Activated naive CD4-positive, alpha-beta T cell treated with anti-CD3 and anti-CD28 coated beads, Interleukin-2, amount 50 U/mL, for 24 hours (primary cell): Measurements from ENCODE around the gene SRA1.
A peak's percentile ranks its signal among the peaks of the same experiment; 100 is the strongest.

Source experiments
- H3K27ac Mint-ChIP-seq: one replicate; pipeline ENCODE4 v1.8.0; 2021; ENCODE audit warnings: mild to moderate bottlenecking, mixed read lengths
- H3K27me3 Mint-ChIP-seq: one replicate; pipeline ENCODE4 v1.8.0; 2021; ENCODE audit warnings: mixed read lengths
- H3K36me3 Mint-ChIP-seq: one replicate; pipeline ENCODE4 v1.8.0; 2021; ENCODE audit warnings: mixed read lengths
- H3K4me1 Mint-ChIP-seq: one replicate; pipeline ENCODE4 v1.8.0; 2021; ENCODE audit warnings: mixed read lengths
- H3K4me3 Mint-ChIP-seq: one replicate; pipeline ENCODE4 v1.8.0; 2021; ENCODE audit warnings: mild to moderate bottlenecking, mixed read lengths
- H3K9me3 Mint-ChIP-seq: one replicate; pipeline ENCODE4 v1.8.0; 2021; ENCODE audit warnings: mixed read lengths

SRA1 gene

GRCh38 chr5:140564196-140565023 lies 7.1 kb upstream of the SRA1 start, which contains the start of the genes APBB3 and SLC35A4:
APBB3 (minus strand) TSS chr5:140564598; CDS start chr5:140564245, 353 bp downstream.
SLC35A4 (plus strand) TSS chr5:140564828; CDS start chr5:140567170, 2,342 bp downstream.
- Mint-ChIP-seq H3K9me3 (no peaks in the 10 kb centered on the region), H3K36me3 (peaks cover 18% of the 10 kb centered on the region), H3K4me1 (peaks cover 60% of the 10 kb centered on the region), H3K27ac (peak within 1 kb of the TSS; percentile 98), H3K4me3 (peak within 1 kb of the TSS; percentile 92), H3K27me3 (no peaks in the 10 kb centered on the region)

DNA sequence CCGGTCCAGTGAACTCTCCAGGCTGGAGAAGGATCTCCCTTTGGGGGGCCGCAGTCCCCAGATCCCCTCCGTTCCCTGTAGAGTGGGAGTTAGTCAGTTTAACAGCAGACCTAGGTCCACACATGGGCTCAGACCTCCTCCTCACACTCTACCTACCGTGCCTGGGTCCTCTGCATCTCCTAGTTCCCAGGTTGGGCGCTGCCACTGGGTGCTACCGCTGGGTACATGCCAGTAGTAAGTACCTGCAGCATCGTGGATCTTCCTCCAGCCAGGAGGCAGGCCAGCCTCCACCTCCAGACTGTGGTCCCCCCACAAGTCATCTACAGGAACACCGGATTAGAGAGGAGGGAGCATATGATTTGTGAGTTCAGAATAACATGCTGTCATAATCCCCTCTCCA lies 6.3 kb upstream of the SRA1 start:
- Mint-ChIP-seq H3K4me3 (peak overlapping the region; percentile 92), H3K36me3 (peaks cover 16% of the 10 kb centered on the region)

DNA sequence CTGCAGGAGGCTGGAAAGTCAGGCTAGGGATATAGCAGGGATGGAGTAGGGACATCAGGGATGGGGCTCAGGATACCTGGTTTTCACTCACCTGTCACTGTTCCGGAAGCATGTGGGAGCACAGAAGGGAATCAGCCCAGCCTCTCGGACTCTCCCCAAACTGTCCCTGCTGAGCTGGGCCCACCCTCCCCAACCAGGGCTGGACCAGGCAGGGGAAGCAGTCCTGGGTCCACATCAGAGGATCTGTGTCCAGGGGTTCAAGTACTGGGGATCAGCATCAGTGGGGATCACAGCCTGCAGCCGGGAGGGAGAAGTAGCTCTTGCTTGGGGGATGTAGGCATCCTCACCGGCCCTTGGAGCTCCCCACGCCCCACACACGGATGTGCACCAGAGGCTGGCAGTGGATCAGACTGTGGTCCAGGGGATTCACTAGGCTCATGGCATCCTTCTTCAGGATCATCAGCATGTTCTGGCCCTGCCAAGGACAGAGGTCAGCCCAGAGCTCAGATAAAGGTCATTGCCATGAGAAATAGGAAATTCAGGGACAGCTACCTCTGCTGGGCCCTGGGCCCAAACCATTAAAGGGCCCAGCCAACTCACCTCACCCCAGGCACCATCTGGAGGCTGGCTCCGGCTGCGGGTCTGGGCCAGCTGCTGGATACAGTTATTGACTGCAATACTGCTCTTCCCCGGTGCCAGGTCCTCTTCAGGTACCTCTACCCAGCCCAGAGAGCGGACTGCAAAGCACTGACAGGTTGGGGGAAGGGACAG lies 4.7 kb upstream of the SRA1 start:
- H3K27me3 Mint-ChIP-seq: no peaks in the 10 kb centered on the region
- H3K4me3 Mint-ChIP-seq: no peak overlapping the region
- H3K27ac Mint-ChIP-seq: no peak overlapping the region

More for the DNA sequence above, 6.3 kb upstream of the SRA1 start:
- peaks cover 54% of the 10 kb centered on the region for H3K4me1 Mint-ChIP-seq
- H3K27me3 Mint-ChIP-seq: no peaks in the 10 kb centered on the region
- no peaks in the 10 kb centered on the region for H3K9me3 Mint-ChIP-seq
- peak overlapping the region; percentile 80 for H3K27ac Mint-ChIP-seq

DNA sequence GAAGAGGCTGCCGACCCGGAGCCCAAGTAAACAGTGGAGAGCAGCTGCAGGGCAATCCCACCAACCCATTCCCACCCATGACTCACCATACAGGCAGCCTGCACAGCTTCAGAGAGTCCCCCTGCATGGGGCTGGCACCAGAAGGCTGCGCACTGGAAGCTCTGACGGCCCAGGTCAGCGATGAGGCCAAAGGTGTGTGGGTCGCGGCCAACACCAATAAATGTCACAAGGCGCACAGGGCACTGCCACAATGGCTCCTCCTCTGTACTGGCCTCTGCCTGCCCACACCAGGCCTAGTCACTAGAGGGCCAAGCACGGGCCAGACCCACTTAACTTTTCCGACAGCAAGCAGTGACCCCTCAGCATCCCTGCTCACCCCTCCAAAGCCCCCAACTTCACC lies 3.0 kb upstream of the SRA1 start:
- H3K36me3 Mint-ChIP-seq: peaks cover 7% of the 10 kb centered on the region
- no peaks in the 10 kb centered on the region for H3K9me3 Mint-ChIP-seq
- no peaks in the 10 kb centered on the region for H3K27me3 Mint-ChIP-seq
- H3K4me1 Mint-ChIP-seq: peaks cover 44% of the 10 kb centered on the region
- no peak overlapping the region for H3K27ac Mint-ChIP-seq
- no peak overlapping the region for H3K4me3 Mint-ChIP-seq

More for the DNA sequence above, 4.7 kb upstream of the SRA1 start:
- Mint-ChIP-seq H3K9me3 (no peaks in the 10 kb centered on the region), H3K36me3 (peaks cover 4% of the 10 kb centered on the region), H3K4me1 (peaks cover 43% of the 10 kb centered on the region)

- H3K27ac Mint-ChIP-seq: peak overlapping the region; percentile 94
- H3K36me3 Mint-ChIP-seq: peaks cover 7% of the 10 kb centered on the region
- peaks cover 57% of the 10 kb centered on the region for H3K4me1 Mint-ChIP-seq
- H3K4me3 Mint-ChIP-seq: no peak overlapping the region
- no peaks in the 10 kb centered on the region for H3K9me3 Mint-ChIP-seq
- H3K27me3 Mint-ChIP-seq: no peaks in the 10 kb centered on the region
Measured at GRCh38 chr5:140558542-140558941, 1.3 kb upstream of the SRA1 start.

DNA sequence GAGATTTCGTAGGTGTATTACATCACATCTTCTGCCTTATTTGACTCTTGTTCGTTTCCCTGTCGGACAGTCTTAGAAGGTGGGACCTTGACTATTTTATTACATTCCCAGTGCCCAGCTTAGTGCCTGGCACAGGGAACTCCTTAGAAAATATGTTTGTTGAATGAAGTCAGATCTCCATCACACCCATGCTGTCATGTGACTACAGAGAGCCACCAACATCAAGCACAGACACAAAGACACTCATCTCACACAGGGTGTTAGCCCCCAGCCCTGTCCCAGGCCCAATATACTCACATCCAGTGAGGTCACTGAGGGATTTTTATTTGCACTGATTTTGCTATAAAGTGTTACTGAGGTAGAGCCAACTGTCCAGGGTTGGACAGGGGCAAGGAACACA lies 692 bp upstream of the SRA1 start:
- Mint-ChIP-seq H3K4me1 (peaks cover 59% of the 10 kb centered on the region), H3K36me3 (peaks cover 9% of the 10 kb centered on the region)

DNA sequence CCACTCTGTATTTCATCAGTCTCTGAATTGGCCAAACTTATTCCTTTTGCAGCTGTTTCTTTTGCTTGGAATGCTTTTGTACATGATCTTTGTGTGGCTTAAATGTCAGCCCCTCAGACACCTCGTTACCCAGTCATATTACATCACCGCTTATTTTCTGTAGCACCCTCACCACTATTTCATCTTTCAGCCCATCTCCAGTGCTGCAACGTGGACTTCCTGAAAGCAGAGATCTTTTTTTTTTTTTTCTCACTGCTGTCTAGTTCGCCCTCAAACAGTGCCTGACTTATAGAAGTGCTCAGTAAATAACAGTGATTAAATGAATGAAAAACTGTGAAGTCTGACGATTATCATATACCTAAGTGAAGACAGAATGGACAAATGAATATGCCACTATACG lies 835 bp downstream of the SRA1 start:
- Mint-ChIP-seq H3K4me1 (peaks cover 57% of the 10 kb centered on the region), H3K36me3 (peaks cover 11% of the 10 kb centered on the region), H3K27ac (peak overlapping the region; percentile 93), H3K27me3 (no peaks in the 10 kb centered on the region), H3K9me3 (no peaks in the 10 kb centered on the region), H3K4me3 (peak overlapping the region; percentile 94)

More for the DNA sequence above, 692 bp upstream of the SRA1 start:
- peak overlapping the region; percentile 94 for H3K27ac Mint-ChIP-seq
- H3K27me3 Mint-ChIP-seq: no peaks in the 10 kb centered on the region
- peak overlapping the region; percentile 94 for H3K4me3 Mint-ChIP-seq
- H3K9me3 Mint-ChIP-seq: no peaks in the 10 kb centered on the region

DNA sequence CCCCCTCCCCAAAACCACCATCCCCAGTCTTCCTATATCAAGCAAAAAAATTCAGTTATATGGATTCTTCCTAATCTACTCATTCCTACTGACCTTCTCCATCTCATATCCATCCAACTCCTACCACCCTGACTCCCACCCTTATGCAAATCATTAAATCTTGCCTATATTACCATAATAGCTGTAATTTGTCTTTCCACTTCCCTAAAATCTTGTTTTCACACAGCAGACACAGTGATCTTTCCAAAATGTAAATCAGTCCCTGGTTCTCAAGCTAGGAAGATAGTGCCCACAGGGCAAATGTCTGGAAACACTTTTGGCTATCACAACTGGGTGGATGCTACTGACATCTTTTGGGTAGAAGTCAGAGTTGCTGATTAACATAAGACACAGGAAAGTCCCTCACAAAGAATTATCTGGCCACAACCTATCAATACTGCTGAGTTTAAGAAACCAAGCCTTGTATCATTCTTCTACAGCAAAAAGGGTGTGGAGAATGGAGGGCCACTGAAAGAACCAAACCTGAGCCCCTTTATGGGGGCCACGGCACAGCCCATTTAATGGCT lies 1.4 kb downstream of the SRA1 start:
- Mint-ChIP-seq H3K27ac (peak overlapping the region; percentile 93), H3K36me3 (peaks cover 14% of the 10 kb centered on the region), H3K4me3 (peak overlapping the region; percentile 94), H3K27me3 (no peaks in the 10 kb centered on the region), H3K9me3 (no peaks in the 10 kb centered on the region), H3K4me1 (peaks cover 55% of the 10 kb centered on the region)

- no peaks in the 10 kb centered on the region for H3K27me3 Mint-ChIP-seq
Measured at GRCh38 chr5:140554454-140554853, 2.8 kb downstream of the SRA1 start.

GRCh38 chr5:140553657-140554056 lies 3.6 kb downstream of the SRA1 start:
- H3K4me1 Mint-ChIP-seq: peaks cover 66% of the 10 kb centered on the region
- peak overlapping the region; percentile 94 for H3K4me3 Mint-ChIP-seq
- peaks cover 17% of the 10 kb centered on the region for H3K36me3 Mint-ChIP-seq
- H3K27ac Mint-ChIP-seq: peak overlapping the region; percentile 59
- no peaks in the 10 kb centered on the region for H3K9me3 Mint-ChIP-seq
- H3K27me3 Mint-ChIP-seq: no peaks in the 10 kb centered on the region

More at GRCh38 chr5:140554454-140554853, 2.8 kb downstream of the SRA1 start:
- peak overlapping the region; percentile 88 for H3K27ac Mint-ChIP-seq
- peaks cover 17% of the 10 kb centered on the region for H3K36me3 Mint-ChIP-seq
- peak overlapping the region; percentile 94 for H3K4me3 Mint-ChIP-seq
- H3K4me1 Mint-ChIP-seq: peaks cover 60% of the 10 kb centered on the region
- no peaks in the 10 kb centered on the region for H3K9me3 Mint-ChIP-seq

DNA sequence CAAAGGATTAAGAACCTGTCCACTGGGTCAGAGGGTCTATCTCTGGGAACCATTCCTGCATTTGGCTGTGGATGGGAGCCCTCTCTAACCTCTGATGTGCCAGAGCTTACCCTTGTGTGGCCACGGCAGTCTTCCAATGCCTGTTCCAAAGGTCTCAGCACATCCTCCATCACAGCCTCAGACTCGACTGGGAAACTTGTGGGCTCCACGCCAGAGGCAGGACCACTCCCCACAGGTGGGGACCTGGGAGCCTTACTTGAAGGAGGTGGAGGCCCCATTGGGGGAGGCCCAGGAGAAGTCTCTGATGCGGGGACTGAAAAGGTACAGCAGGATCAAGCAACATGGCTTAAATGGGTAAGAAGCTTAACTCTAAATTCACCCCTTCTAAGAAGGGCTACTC lies 5.4 kb downstream of the SRA1 start:
- peaks cover 70% of the 10 kb centered on the region for H3K4me1 Mint-ChIP-seq
- H3K36me3 Mint-ChIP-seq: peaks cover 17% of the 10 kb centered on the region
- H3K27ac Mint-ChIP-seq: no peak overlapping the region
- no peaks in the 10 kb centered on the region for H3K9me3 Mint-ChIP-seq
- H3K4me3 Mint-ChIP-seq: no peak overlapping the region
- no peaks in the 10 kb centered on the region for H3K27me3 Mint-ChIP-seq

- peaks cover 61% of the 10 kb centered on the region for H3K4me1 Mint-ChIP-seq
- H3K4me3 Mint-ChIP-seq: peak overlapping the region; percentile 45
- peaks cover 10% of the 10 kb centered on the region for H3K36me3 Mint-ChIP-seq
- no peaks in the 10 kb centered on the region for H3K9me3 Mint-ChIP-seq
- H3K27me3 Mint-ChIP-seq: no peaks in the 10 kb centered on the region
- peak overlapping the region; percentile 84 for H3K27ac Mint-ChIP-seq
Measured at GRCh38 chr5:140550147-140551079, 6.9 kb downstream of the SRA1 start.

DNA sequence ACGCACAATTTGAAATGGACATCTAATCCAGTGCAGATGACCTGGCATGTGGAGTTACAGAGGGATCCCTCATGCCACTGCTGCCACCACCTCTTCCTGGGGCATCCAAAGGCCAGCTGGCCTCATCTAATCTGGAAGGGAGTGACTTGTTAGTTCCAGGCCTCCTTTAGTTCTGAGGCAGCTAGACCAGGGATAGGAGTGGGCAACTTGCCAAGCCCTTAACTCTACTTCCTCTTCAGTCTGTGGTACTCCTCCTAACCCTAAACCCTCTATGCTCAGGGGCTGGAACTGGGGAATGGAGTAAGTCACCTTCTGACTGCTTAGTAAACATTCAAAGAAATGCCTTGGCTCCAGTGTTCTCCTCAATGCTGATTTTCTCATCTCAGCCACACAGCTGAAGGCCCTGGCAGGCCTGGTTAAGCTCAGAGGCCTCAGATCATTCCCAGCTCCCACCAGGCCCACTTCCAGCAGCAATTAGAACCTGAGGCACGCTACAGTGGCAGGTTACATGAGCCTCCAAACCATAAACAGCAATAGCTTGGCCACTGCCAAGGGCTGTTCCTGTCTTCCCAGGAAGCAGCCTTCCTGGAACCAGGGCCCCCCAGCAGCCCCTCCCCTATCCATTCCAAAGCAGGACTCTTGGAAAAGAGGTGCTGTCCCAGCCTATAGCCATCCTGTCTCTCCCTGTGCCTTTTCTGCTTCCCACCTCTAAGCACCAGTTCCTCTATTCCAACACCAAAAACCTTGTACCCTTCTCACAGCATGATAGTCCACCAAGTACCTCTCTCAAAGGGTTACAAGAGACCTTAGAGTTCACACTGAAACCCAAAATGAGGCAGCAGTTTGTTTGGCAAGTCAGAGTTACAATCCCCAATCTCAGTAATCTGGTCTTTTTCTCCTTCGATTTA lies 7.8 kb downstream of the SRA1 start:
- no peaks in the 10 kb centered on the region for H3K9me3 Mint-ChIP-seq
- H3K4me1 Mint-ChIP-seq: peaks cover 57% of the 10 kb centered on the region
- peak overlapping the region; percentile 90 for H3K4me3 Mint-ChIP-seq
- H3K27ac Mint-ChIP-seq: peak overlapping the region; percentile 91
- H3K36me3 Mint-ChIP-seq: peaks cover 13% of the 10 kb centered on the region
- H3K27me3 Mint-ChIP-seq: no peaks in the 10 kb centered on the region

DNA sequence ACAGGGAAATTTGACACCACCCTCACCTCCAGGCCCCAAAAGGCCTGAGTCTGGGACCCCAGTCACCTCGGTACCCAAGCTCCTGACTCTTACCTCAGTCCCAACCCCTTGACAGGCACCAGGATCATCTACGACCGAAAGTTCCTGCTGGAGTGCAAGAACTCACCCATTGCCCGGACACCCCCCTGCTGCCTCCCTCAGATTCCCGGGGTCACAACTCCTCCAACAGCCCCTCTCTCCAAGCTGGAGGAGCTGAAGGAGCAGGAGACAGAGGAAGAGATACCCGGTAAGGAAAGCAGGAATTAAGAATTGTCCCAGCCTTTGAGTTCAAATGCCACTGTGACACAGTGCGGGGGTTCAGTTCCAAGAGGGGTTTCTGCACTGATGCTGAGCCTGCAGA lies 8.5 kb downstream of the SRA1 start:
- peaks cover 50% of the 10 kb centered on the region for H3K4me1 Mint-ChIP-seq
- H3K27ac Mint-ChIP-seq: peak overlapping the region; percentile 91
- H3K27me3 Mint-ChIP-seq: no peaks in the 10 kb centered on the region
- H3K9me3 Mint-ChIP-seq: no peaks in the 10 kb centered on the region
- peaks cover 17% of the 10 kb centered on the region for H3K36me3 Mint-ChIP-seq
- H3K4me3 Mint-ChIP-seq: peak overlapping the region; percentile 90
